Measurements from ENCODE around the gene ZFHX3. TPM values are rescaled to one million over a fixed set of nuclear protein-coding genes. Genes with fewer than 3 reads are reported as not detected.
A peak's percentile ranks its signal among the peaks of the same experiment; 100 is the strongest.
"Not testable (repeated sequence)": the region's sequence is repeated elsewhere in the genome, so short reads cannot be mapped to it uniquely, and the experiment has no call there.

ZFHX3 gene
- total and polyA plus RNA-seq, 10 of the 15 experiments (the other 5 are each of a cell fraction or from before 2014, with no cell fraction given) = 0.68 to 8.6 (median 2.0) TPM

DNA sequence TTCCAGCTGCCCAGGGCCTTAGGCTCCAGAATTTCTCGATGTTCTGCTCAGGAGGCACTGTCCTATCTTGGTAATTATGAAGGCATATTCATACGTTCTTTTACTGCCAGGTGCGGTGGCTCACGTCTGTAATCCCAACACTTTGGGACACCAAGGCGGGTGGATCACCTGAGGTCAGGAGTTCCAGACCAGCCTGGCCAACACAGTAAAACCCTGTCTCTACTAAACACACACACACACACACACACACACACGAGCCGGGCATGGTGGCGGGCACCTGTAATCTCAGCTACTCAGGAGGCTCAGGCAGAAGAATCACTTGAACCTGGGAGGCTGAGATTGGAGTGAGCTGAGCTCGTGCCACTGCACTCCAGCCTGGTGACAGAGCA lies 52.1 kb downstream of the ZFHX3 start:
- H2AFZ ChIP-seq (ENCODE audit: control insufficient read depth, low read depth, low read length); H3K9me3 ChIP-seq (replicated peaks; ENCODE audit: control insufficient read depth, insufficient read depth, low read length); intact Hi-C loops (cut with micrococcal nuclease; ENCODE audit: unreplicated experiment); RAD21 ChIA-PET (ENCODE audit: unreplicated experiment); ATAC-seq; H3K4me3 ChIP-seq; H4K20me1 ChIP-seq (ENCODE audit: control insufficient read depth, insufficient read depth); POLR2A ChIA-PET; BruUV-seq (replicated peaks); FAIRE-seq; H3K27me3 ChIP-seq (replicated peaks in 1 of 2; ENCODE audit: control insufficient read depth in 2 of 2, insufficient read depth in 2 of 2, low read length in 1 of 2); H3K27ac ChIP-seq (ENCODE audit: control insufficient read depth, insufficient read depth); H3K36me3 ChIP-seq (ENCODE audit: control insufficient read depth in 2 of 2, insufficient read depth in 2 of 2, low read length in 1 of 2); DNase-seq (ENCODE audit: low read depth, low spot score); H3K4me1 ChIP-seq (ENCODE audit: control insufficient read depth, insufficient read depth, low read length); H3K79me2 ChIP-seq (ENCODE audit: control insufficient read depth, insufficient read depth, low read length); H3K9ac ChIP-seq (ENCODE audit: control insufficient read depth, insufficient read depth, low read length); in situ Hi-C loops (cut with MboI); H3K4me2 ChIP-seq (ENCODE audit: control insufficient read depth, insufficient read depth): not testable (repeated sequence)
- 75% methylated on average over 9 of the region's 9 CpGs for WGBS (ENCODE audit: insufficient coverage, insufficient replicate concordance, low lambda C conversion rate, missing lambda C conversion rate)
- ChIA-PET SMC1A (ENCODE audit: uncharacterized antibody, unreplicated experiment) (interaction anchor here (1.4 kb wide), 1 partner anchor 12 kb away, joined by 3 read pairs; no protein-coding TSS in a partner anchor), CTCF (interaction anchor here (1.4 kb wide), 1 partner anchor 8 kb away, joined by 4 read pairs; no protein-coding TSS in a partner anchor)

DNA sequence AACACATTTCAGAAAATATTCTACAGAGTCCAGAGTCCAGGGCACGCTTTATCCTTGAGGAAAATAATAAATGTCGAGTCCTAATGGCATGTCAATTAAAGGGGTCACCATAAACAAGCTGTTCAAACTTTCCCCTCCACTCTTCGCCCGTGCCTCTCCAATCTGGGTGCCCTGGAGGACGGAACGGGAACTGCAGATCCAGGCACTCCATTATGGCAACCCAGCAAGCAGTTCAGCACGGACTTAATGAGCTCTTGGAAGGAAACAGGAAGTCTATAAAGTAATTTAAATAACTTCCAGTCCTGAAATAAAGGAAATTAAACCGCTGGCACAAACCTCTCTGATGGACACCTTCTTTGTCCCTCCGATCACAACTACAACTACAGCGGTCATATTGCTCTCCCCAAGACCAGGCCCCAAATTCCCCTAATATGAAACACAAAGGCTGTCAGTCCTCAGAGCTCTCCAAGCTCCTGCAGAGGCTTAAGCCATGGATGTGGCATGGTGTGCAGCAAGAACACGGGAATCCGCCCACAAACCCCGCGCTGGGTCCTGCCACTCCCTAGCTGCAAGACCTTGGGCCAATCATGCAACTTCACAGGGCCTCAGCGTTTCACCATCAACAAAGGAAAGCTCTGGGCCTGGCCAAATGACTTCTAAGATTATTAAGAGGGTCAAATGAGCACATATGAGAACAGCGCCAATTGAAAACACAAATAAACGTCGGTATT lies 52.6 kb downstream of the ZFHX3 start:
- Histone ChIP-seq H3K4me3 (no peak overlapping the region), H3K36me3 (ENCODE audit: control insufficient read depth in 2 of 2, insufficient read depth in 2 of 2, low read length in 1 of 2) (no peaks in the 10 kb centered on the region), H3K27ac (ENCODE audit: control insufficient read depth, insufficient read depth) (no peak overlapping the region), H3K9ac (ENCODE audit: control insufficient read depth, insufficient read depth, low read length) (no peak overlapping the region), H3K4me2 (ENCODE audit: control insufficient read depth, insufficient read depth) (no peak overlapping the region), H3K27me3 (replicated peaks in 1 of 2; ENCODE audit: control insufficient read depth in 2 of 2, insufficient read depth in 2 of 2, low read length in 1 of 2) (no peaks in the 10 kb centered on the region), H3K79me2 (ENCODE audit: control insufficient read depth, insufficient read depth, low read length) (no peaks in the 10 kb centered on the region; the same call in 1 of the 2 replicates), H3K4me1 (ENCODE audit: control insufficient read depth, insufficient read depth, low read length) (no peaks in the 10 kb centered on the region), H2AFZ (ENCODE audit: control insufficient read depth, low read depth, low read length) (no peak overlapping the region), H4K20me1 (ENCODE audit: control insufficient read depth, insufficient read depth) (no peaks in the 10 kb centered on the region), H3K9me3 (replicated peaks; ENCODE audit: control insufficient read depth, insufficient read depth, low read length) (no peaks in the 10 kb centered on the region; the same call in 2 of the 3 replicates)
- TF ChIP-seq PAX8 (IDR thresholded peaks at IDR 0.05) (no peak), RAD21 (IDR thresholded peaks at IDR 0.05; ENCODE audit: insufficient read depth, low read depth, low read length) (peak; percentile 25; the same call in 1 of the 2 replicates), GATAD2B (conservative IDR thresholded peaks at IDR 0.05; ENCODE audit: low read depth) (no peak), BACH1 (IDR thresholded peaks at IDR 0.05; ENCODE audit: borderline replicate concordance) (no peak), FOS (IDR thresholded peaks at IDR 0.05; ENCODE audit: borderline replicate concordance, extremely low read depth, insufficient read length) (no peak), ESRRA (IDR thresholded peaks at IDR 0.05; ENCODE audit: low read length) (no peak), PAX5 (IDR thresholded peaks at IDR 0.05; ENCODE audit: borderline replicate concordance, low read depth, low read length) (no peak), RCOR1 (conservative IDR thresholded peaks at IDR 0.05; ENCODE audit: low read depth, low read length) (no peak), JUNB (IDR thresholded peaks at IDR 0.05) (no peak), FOXM1 (IDR thresholded peaks at IDR 0.05; ENCODE audit: low read depth, low read length) (no peak), TAF1 (IDR thresholded peaks at IDR 0.05; ENCODE audit: borderline replicate concordance, low read depth, low read length) (no peak), BMI1 (IDR thresholded peaks at IDR 0.05; ENCODE audit: borderline replicate concordance) (no peak)
- TF ChIP-seq, protein P1, sequence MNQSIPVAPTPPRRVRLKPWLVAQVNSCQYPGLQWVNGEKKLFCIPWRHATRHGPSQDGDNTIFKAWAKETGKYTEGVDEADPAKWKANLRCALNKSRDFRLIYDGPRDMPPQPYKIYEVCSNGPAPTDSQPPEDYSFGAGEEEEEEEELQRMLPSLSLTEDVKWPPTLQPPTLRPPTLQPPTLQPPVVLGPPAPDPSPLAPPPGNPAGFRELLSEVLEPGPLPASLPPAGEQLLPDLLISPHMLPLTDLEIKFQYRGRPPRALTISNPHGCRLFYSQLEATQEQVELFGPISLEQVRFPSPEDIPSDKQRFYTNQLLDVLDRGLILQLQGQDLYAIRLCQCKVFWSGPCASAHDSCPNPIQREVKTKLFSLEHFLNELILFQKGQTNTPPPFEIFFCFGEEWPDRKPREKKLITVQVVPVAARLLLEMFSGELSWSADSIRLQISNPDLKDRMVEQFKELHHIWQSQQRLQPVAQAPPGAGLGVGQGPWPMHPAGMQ (IDR thresholded peaks at IDR 0.05; ENCODE audit: borderline replicate concordance) = no peak
- TF ChIP-seq, protein P2, sequence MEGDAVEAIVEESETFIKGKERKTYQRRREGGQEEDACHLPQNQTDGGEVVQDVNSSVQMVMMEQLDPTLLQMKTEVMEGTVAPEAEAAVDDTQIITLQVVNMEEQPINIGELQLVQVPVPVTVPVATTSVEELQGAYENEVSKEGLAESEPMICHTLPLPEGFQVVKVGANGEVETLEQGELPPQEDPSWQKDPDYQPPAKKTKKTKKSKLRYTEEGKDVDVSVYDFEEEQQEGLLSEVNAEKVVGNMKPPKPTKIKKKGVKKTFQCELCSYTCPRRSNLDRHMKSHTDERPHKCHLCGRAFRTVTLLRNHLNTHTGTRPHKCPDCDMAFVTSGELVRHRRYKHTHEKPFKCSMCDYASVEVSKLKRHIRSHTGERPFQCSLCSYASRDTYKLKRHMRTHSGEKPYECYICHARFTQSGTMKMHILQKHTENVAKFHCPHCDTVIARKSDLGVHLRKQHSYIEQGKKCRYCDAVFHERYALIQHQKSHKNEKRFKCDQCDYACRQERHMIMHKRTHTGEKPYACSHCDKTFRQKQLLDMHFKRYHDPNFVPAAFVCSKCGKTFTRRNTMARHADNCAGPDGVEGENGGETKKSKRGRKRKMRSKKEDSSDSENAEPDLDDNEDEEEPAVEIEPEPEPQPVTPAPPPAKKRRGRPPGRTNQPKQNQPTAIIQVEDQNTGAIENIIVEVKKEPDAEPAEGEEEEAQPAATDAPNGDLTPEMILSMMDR (IDR thresholded peaks at IDR 0.05 in 2 of 3, conservative IDR thresholded peaks at IDR 0.05 in 1 of 3; ENCODE audit: control insufficient read depth in 2 of 3, extremely low read depth in 1 of 3, insufficient read depth in 1 of 3, low read depth in 3 of 3, low read length in 3 of 3) = peak in 2 of 3 experiments; percentile 49 to 66; a peak in 4 of 6 replicates
- ChIA-PET POLR2A (no interaction called here), CTCF (interaction anchor here (1.3 to 1.4 kb wide), 2 partner anchors 9 to 493 kb away, joined by 4 to 5 read pairs; no protein-coding TSS in a partner anchor), SMC1A (ENCODE audit: uncharacterized antibody, unreplicated experiment) (interaction anchor here (1.0 to 1.4 kb wide), 2 partner anchors 13 to 17 kb away, joined by 3 to 5 read pairs; no protein-coding TSS in a partner anchor), RAD21 (ENCODE audit: unreplicated experiment) (no interaction called here)
- peak; percentile 70; the same call in 2 of the 3 replicates for ATAC-seq
- 77% methylated on average over 18 of the region's 18 CpGs for WGBS (ENCODE audit: insufficient coverage, insufficient replicate concordance, low lambda C conversion rate, missing lambda C conversion rate)
- in situ Hi-C loops (cut with MboI) = no loop called here
- FAIRE-seq = no peak
- intact Hi-C loops (cut with micrococcal nuclease; ENCODE audit: unreplicated experiment) = no loop called here
- DNase-seq (ENCODE audit: low read depth, low spot score) = no peak
- no TSS peak for BruUV-seq (replicated peaks)
